Type B pancreatic cell (in vitro differentiated cells): ENCODE measurements around the gene POU1F1. TPM values are rescaled to one million over a fixed set of nuclear protein-coding genes. Genes with fewer than 3 reads are reported as not detected.
"Not testable (repeated sequence)": the region's sequence is repeated elsewhere in the genome, so short reads cannot be mapped to it uniquely, and the experiment has no call there.

Source experiments
- DNase-seq: peaks from one replicate; pipeline ENCODE4 v3.0.0; 2021; ENCODE audit warnings: mixed read lengths; ENCODE audit not compliant: unreplicated experiment; ENCODE audit errors: extremely low spot score
- H3K27ac Mint-ChIP-seq: 2 replicates; pipeline ENCODE4 v1.8.0; 2021; ENCODE audit warnings: mild to moderate bottlenecking, mixed read lengths
- H3K27me3 Mint-ChIP-seq: 2 replicates; pipeline ENCODE4 v1.8.0; 2021; ENCODE audit warnings: mixed read lengths
- H3K36me3 Mint-ChIP-seq: 2 replicates; pipeline ENCODE4 v1.8.0; 2021; ENCODE audit warnings: mixed read lengths
- H3K4me1 Mint-ChIP-seq: one replicate; pipeline ENCODE4 v1.8.0; 2021; ENCODE audit warnings: mixed read lengths; ENCODE audit not compliant: unreplicated experiment
- H3K4me3 Mint-ChIP-seq: 2 replicates; pipeline ENCODE4 v1.8.0; 2021; ENCODE audit warnings: mild to moderate bottlenecking, mixed read lengths
- H3K9me3 Mint-ChIP-seq: 2 replicates; pipeline ENCODE4 v1.8.0; 2021; ENCODE audit warnings: mixed read lengths
- CTCF ChIP-seq: fragments of 200-600 bp; sonication (generic); conservative IDR thresholded peaks from 2 replicates; pipeline ENCODE4 v1.5.0; 2021; ENCODE audit warnings: antibody characterized with exemption, mild to moderate bottlenecking
- total RNA-seq: library from RNA; stranded (reverse); gene quantifications from 2 replicates; pipeline ENCODE4 v1.2.1, GENCODE V29; 2021; ENCODE audit warnings: low replicate concordance

POU1F1 gene
- total RNA-seq, 1 donor from 2014 or later, result not detected

GRCh38 chr3:87250009-87250408 lies 26.4 kb downstream of the POU1F1 start:
- no peak overlapping the region for H3K4me3 Mint-ChIP-seq

GRCh38 chr3:87248831-87249230 lies 27.6 kb downstream of the POU1F1 start:
- Mint-ChIP-seq H3K27me3 (no peaks in the 10 kb centered on the region), H3K9me3 (no peaks in the 10 kb centered on the region), H3K36me3 (peaks cover 16% of the 10 kb centered on the region), H3K4me3 (no peak overlapping the region), H3K27ac (no peak overlapping the region), H3K4me1 (no peaks in the 10 kb centered on the region)
- no peak for DNase-seq
- TF ChIP-seq CTCF, result no peak

More at GRCh38 chr3:87250009-87250408, 26.4 kb downstream of the POU1F1 start:
- H3K36me3 Mint-ChIP-seq, result peaks cover 23% of the 10 kb centered on the region
- no peaks in the 10 kb centered on the region for H3K9me3 Mint-ChIP-seq
- H3K4me1 Mint-ChIP-seq, result no peaks in the 10 kb centered on the region
- no peak for DNase-seq
- no peak overlapping the region for H3K27ac Mint-ChIP-seq
- no peak for TF ChIP-seq CTCF
- H3K27me3 Mint-ChIP-seq, result no peaks in the 10 kb centered on the region

GRCh38 chr3:87248231-87248630 lies 28.2 kb downstream of the POU1F1 start:
- H3K27ac Mint-ChIP-seq, H3K4me3 Mint-ChIP-seq, H3K27me3 Mint-ChIP-seq, H3K9me3 Mint-ChIP-seq, DNase-seq, H3K4me1 Mint-ChIP-seq: not testable (repeated sequence)
- H3K36me3 Mint-ChIP-seq, result peaks cover 10% of the 10 kb centered on the region

GRCh38 chr3:87247430-87247773 lies 29.0 kb downstream of the POU1F1 start:
- no peak for DNase-seq
- H3K27ac Mint-ChIP-seq, result no peak overlapping the region
- no peaks in the 10 kb centered on the region for H3K4me1 Mint-ChIP-seq
- no peak overlapping the region for H3K4me3 Mint-ChIP-seq
- TF ChIP-seq CTCF, result no peak
- peaks cover 11% of the 10 kb centered on the region for H3K36me3 Mint-ChIP-seq
- H3K27me3 Mint-ChIP-seq, result no peaks in the 10 kb centered on the region
- no peaks in the 10 kb centered on the region for H3K9me3 Mint-ChIP-seq

- H3K4me1 Mint-ChIP-seq, result no peaks in the 10 kb centered on the region
- no peak for DNase-seq
- H3K27ac Mint-ChIP-seq, result no peak overlapping the region
- peaks cover 15% of the 10 kb centered on the region for H3K36me3 Mint-ChIP-seq
- TF ChIP-seq CTCF, result no peak
- no peaks in the 10 kb centered on the region for H3K27me3 Mint-ChIP-seq
- H3K9me3 Mint-ChIP-seq, result no peaks in the 10 kb centered on the region
- no peak overlapping the region for H3K4me3 Mint-ChIP-seq
Observed at GRCh38 chr3:87246662-87247429, 29.5 kb downstream of the POU1F1 start.

GRCh38 chr3:87236093-87236492 lies 40.3 kb downstream of the POU1F1 start:
- H3K36me3 Mint-ChIP-seq, result peaks cover 13% of the 10 kb centered on the region
- DNase-seq, result no peak
- H3K27me3 Mint-ChIP-seq, result no peaks in the 10 kb centered on the region
- TF ChIP-seq CTCF, result no peak
- no peak overlapping the region for H3K27ac Mint-ChIP-seq
- H3K4me1 Mint-ChIP-seq, result no peaks in the 10 kb centered on the region
- H3K4me3 Mint-ChIP-seq, result no peak overlapping the region
- no peaks in the 10 kb centered on the region for H3K9me3 Mint-ChIP-seq
